ENCODE results near the gene TMEM132D. TPM values are rescaled to one million over a fixed set of nuclear protein-coding genes. Genes with fewer than 3 reads are reported as not detected.

Gene TMEM132D
- total RNA-seq, 4 donors from 2014 or later, result 0.15 to 0.94 TPM; not detected in 2

- 16 to 20% methylated on average over 7 to 10 of the region's 11 CpGs for WGBS, 2 donors (ENCODE audit: low coverage in 1 of 2)
- no peak for TF ChIP-seq CTCF (IDR thresholded peaks at IDR 0.05)
- TF ChIP-seq POLR2AphosphoS5 (IDR thresholded peaks at IDR 0.05), result peak; percentile 70
Measured at GRCh38 chr12:129696926-129697325, 206.9 kb downstream of the TMEM132D start.

GRCh38 chr12:129696405-129696804, 207.4 kb downstream of the TMEM132D start:
- ATAC-seq, result no peak
- H3K4me1 ChIP-seq, result peaks cover 0 to 15% (median 0%) of the 10 kb centered on the region in 3 donors
- H3K9me3 ChIP-seq, result no peaks in the 10 kb centered on the region
- H3K36me3 ChIP-seq, result no peaks in the 10 kb centered on the region
- H3K4me3 ChIP-seq, result no peak overlapping the region
- H3K27ac ChIP-seq, result peak overlapping the region in 1 of 4 donors; percentile 10
- TF ChIP-seq POLR2A (IDR thresholded peaks at IDR 0.05) (no peak), CTCF (IDR thresholded peaks at IDR 0.05) (no peak), POLR2AphosphoS5 (IDR thresholded peaks at IDR 0.05) (no peak)
- H3K27me3 ChIP-seq, result no peaks in the 10 kb centered on the region
- 11 to 36% methylated on average over 4 to 5 of the region's 5 CpGs for WGBS, 2 donors (ENCODE audit: low coverage in 1 of 2)

More at GRCh38 chr12:129696926-129697325, 206.9 kb downstream of the TMEM132D start:
- peaks cover 0 to 15% (median 0%) of the 10 kb centered on the region in 3 donors for H3K4me1 ChIP-seq
- H3K36me3 ChIP-seq, result no peaks in the 10 kb centered on the region
- peak; percentile 67 for ATAC-seq
- no peaks in the 10 kb centered on the region for H3K9me3 ChIP-seq
- no peak overlapping the region for H3K4me3 ChIP-seq
- peak overlapping the region in 1 of 4 donors; percentile 10 for H3K27ac ChIP-seq
- no peaks in the 10 kb centered on the region for H3K27me3 ChIP-seq

GRCh38 chr12:129693731-129694130, 210.1 kb downstream of the TMEM132D start:
- no peak for ATAC-seq
- no peaks in the 10 kb centered on the region for H3K9me3 ChIP-seq
- 90 to 93% methylated on average over 3 to 6 of the region's 8 CpGs for WGBS, 2 donors (ENCODE audit: low coverage in 1 of 2)
- no peak overlapping the region for H3K27ac ChIP-seq
- H3K4me1 ChIP-seq, result peaks cover 0 to 15% (median 0%) of the 10 kb centered on the region in 3 donors
- H3K4me3 ChIP-seq, result no peak overlapping the region
- H3K36me3 ChIP-seq, result no peaks in the 10 kb centered on the region
- H3K27me3 ChIP-seq, result no peaks in the 10 kb centered on the region
- TF ChIP-seq EP300 (IDR thresholded peaks at IDR 0.05) (no peak), POLR2A (IDR thresholded peaks at IDR 0.05) (no peak), POLR2AphosphoS5 (IDR thresholded peaks at IDR 0.05) (no peak), CTCF (IDR thresholded peaks at IDR 0.05) (no peak)

- ATAC-seq, result no peak
- H3K36me3 ChIP-seq, result no peaks in the 10 kb centered on the region
- no peak overlapping the region for H3K4me3 ChIP-seq
- H3K27ac ChIP-seq, result no peak overlapping the region
- H3K27me3 ChIP-seq, result no peaks in the 10 kb centered on the region
- no peak for TF ChIP-seq CTCF (IDR thresholded peaks at IDR 0.05)
- TF ChIP-seq EP300 (IDR thresholded peaks at IDR 0.05), result no peak
- no peak for TF ChIP-seq POLR2A (IDR thresholded peaks at IDR 0.05)
- TF ChIP-seq POLR2AphosphoS5 (IDR thresholded peaks at IDR 0.05), result no peak
- peaks cover 0 to 19% (median 0%) of the 10 kb centered on the region in 3 donors for H3K9me3 ChIP-seq
- H3K4me1 ChIP-seq, result no peaks in the 10 kb centered on the region
Measured at GRCh38 chr12:129687731-129688130, 216.1 kb downstream of the TMEM132D start.

- Histone ChIP-seq H3K36me3 (no peaks in the 10 kb centered on the region), H3K9me3 (peaks cover 0 to 60% (median 0%) of the 10 kb centered on the region in 3 donors), H3K27me3 (no peaks in the 10 kb centered on the region), H3K4me3 (no peak overlapping the region), H3K27ac (no peak overlapping the region), H3K4me1 (no peaks in the 10 kb centered on the region)
- TF ChIP-seq POLR2AphosphoS5 (IDR thresholded peaks at IDR 0.05) (no peak), POLR2A (IDR thresholded peaks at IDR 0.05) (no peak), EP300 (IDR thresholded peaks at IDR 0.05) (no peak), CTCF (IDR thresholded peaks at IDR 0.05) (no peak)
- 60 to 65% methylated on average over 1 to 2 of the region's 2 CpGs for WGBS, 2 donors (ENCODE audit: low coverage in 1 of 2)
- no peak for ATAC-seq
Measured at GRCh38 chr12:129681830-129682229, 222.0 kb downstream of the TMEM132D start.

Data from gastroesophageal sphincter (tissue), 4 donors.